OCI-LY7 (cell line): ENCODE data around the gene LIPE. TPM values are rescaled to one million over a fixed set of nuclear protein-coding genes. Genes with fewer than 3 reads are reported as not detected.

Source experiments
- BruUV-seq: library from RNA; stranded (reverse); fragments of 400-500 nt; replicated peaks from 2 replicates; lab custom pipeline; 2021; lab: Mats Ljungman, UMichigan
- CTCF ChIA-PET: fragments of 300-600 bp; sonication (Branson Sonifier 250); formaldehyde crosslinking; loops from one replicate; lab custom pipeline; 2022; ENCODE audit warnings: antibody characterized with exemption; ENCODE audit not compliant: unreplicated experiment; lab: Charles Lee
- POLR2A ChIA-PET: fragments of 300-600 bp; sonication (Branson Sonifier 250); formaldehyde crosslinking; loops from one replicate; lab custom pipeline; 2022; ENCODE audit warnings: antibody characterized with exemption; lab: Charles Lee
- DNase-seq: peaks from one replicate; pipeline ENCODE4 v3.0.0-alpha.2; 2015; ENCODE audit warnings: low spot score
- H2AFZ ChIP-seq: fragments of 200-600 bp; sonication (generic), shearing (Covaris generic); 2 replicates; pipeline ENCODE4 v1.6.1; 2014; ENCODE audit warnings: mild to moderate bottlenecking, antibody characterized with exemption, low read length, moderate library complexity
- H3K27ac ChIP-seq: fragments of 200-600 bp; sonication (generic); 2 replicates; pipeline ENCODE4 v1.5.1; 2014; ENCODE audit warnings: mixed run types, low read depth, mild to moderate bottlenecking, moderate library complexity, low read length, inconsistent platforms; ENCODE audit not compliant: poor library complexity, severe bottlenecking
- H3K36me3 ChIP-seq: fragments of 200-600 bp; sonication (generic); 2 replicates; pipeline ENCODE4 v1.6.1; 2014; ENCODE audit warnings: mild to moderate bottlenecking, antibody characterized with exemption, low read length, moderate library complexity, mixed read lengths; ENCODE audit not compliant: insufficient read depth
- H3K4me1 ChIP-seq: fragments of 200-600 bp; sonication (generic); 2 replicates; pipeline ENCODE4 v1.5.1; 2014; ENCODE audit warnings: mild to moderate bottlenecking, low read length; ENCODE audit not compliant: insufficient read depth, poor library complexity, severe bottlenecking
- H3K4me2 ChIP-seq: fragments of 200-600 bp; sonication (generic); 2 replicates; pipeline ENCODE4 v1.6.1; 2014; ENCODE audit warnings: mild to moderate bottlenecking, low read length
- H3K4me3 ChIP-seq: fragments of 200-600 bp; sonication (generic); 2 replicates; pipeline ENCODE4 v1.5.1; 2014; ENCODE audit warnings: mild to moderate bottlenecking, low read depth, low read length; ENCODE audit not compliant: poor library complexity, severe bottlenecking
- H3K79me2 ChIP-seq: fragments of 200-600 bp; sonication (generic); 2 replicates; pipeline ENCODE4 v1.6.1; 2016; ENCODE audit warnings: low read depth, mild to moderate bottlenecking, low read length, moderate library complexity, mixed read lengths; ENCODE audit not compliant: insufficient read depth
- H3K9me2 ChIP-seq: fragments of 200-600 bp; sonication (generic); 2 replicates; pipeline ENCODE4 v1.6.1; 2016; ENCODE audit warnings: mild to moderate bottlenecking, low read length, mixed read lengths; ENCODE audit not compliant: insufficient read depth
- H3K9me3 ChIP-seq: fragments of 200-600 bp; sonication (generic); 2 replicates; pipeline ENCODE4 v1.6.1; 2014; ENCODE audit warnings: mild to moderate bottlenecking, mixed run types, low read length, mixed read lengths
- H4K20me1 ChIP-seq: fragments of 200-600 bp; sonication (generic); 2 replicates; pipeline ENCODE4 v1.6.1; 2014; ENCODE audit warnings: mild to moderate bottlenecking, antibody characterized with exemption, low read length, moderate library complexity, mixed read lengths; ENCODE audit not compliant: insufficient read depth
- CTCF ChIP-seq: fragments of 200-600 bp; sonication (generic); conservative IDR thresholded peaks from 2 replicates; pipeline ENCODE4 v1.5.1; 2014; ENCODE audit warnings: mild to moderate bottlenecking, antibody characterized with exemption, low read length, moderate library complexity, mixed read lengths
- EZH2phosphoT487 ChIP-seq: fragments of 200-600 bp; sonication (generic); IDR thresholded peaks from 2 replicates; pipeline ENCODE4 v1.6.1; 2018; ENCODE audit warnings: low read depth, borderline replicate concordance, mild to moderate bottlenecking, mixed run types, antibody characterized with exemption, low read length, moderate library complexity, mixed read lengths
- intact Hi-C: fragments of 100-400 bp; cut with micrococcal nuclease; formaldehyde crosslinking; loops from one replicate; pipeline ENCODE4 v1.10.0; 2022; ENCODE audit not compliant: unreplicated experiment
- total RNA-seq, 2 experiments: library from RNA; depleted of rRNA in 1 of 2; stranded (reverse); fragments of >200 nt in 1 of 2; shearing (Covaris generic) in 1 of 2; gene quantifications; 2 replicates each; pipeline ENCODE4 v1.2.3, GENCODE V29; 2014 to 2022

LIPE gene
- total RNA-seq, 2 experiments from 2014 or later, result 21.2 to 35.6 TPM

GRCh38 chr19:42440357-42441048 lies 13.3 kb upstream of the LIPE start:
- Histone ChIP-seq H3K9me2 (no peaks in the 10 kb centered on the region), H2AFZ (no peak overlapping the region), H4K20me1 (no peaks in the 10 kb centered on the region), H3K9me3 (no peaks in the 10 kb centered on the region), H3K4me1 (no peaks in the 10 kb centered on the region), H3K36me3 (no peaks in the 10 kb centered on the region), H3K27ac (no peak overlapping the region), H3K79me2 (no peaks in the 10 kb centered on the region), H3K4me2 (no peak overlapping the region), H3K4me3 (no peak overlapping the region)
- intact Hi-C loops, result no loop called here
- BruUV-seq, result no TSS peak
- TF ChIP-seq CTCF, result peak; percentile 100
- TF ChIP-seq EZH2phosphoT487, result no peak
- ChIA-PET POLR2A (interaction anchor here (0.6 kb wide), 1 partner anchor 22 kb away, joined by 3 read pairs; no protein-coding TSS in a partner anchor), CTCF (no interaction called here)
- DNase-seq, result peak; percentile 83

- POLR2A ChIA-PET, result no interaction called here
- no TSS peak for BruUV-seq
- Histone ChIP-seq H3K4me1 (peaks cover 11% of the 10 kb centered on the region), H3K9me2 (no peaks in the 10 kb centered on the region), H3K36me3 (no peaks in the 10 kb centered on the region), H3K4me2 (no peak overlapping the region), H3K9me3 (no peaks in the 10 kb centered on the region), H3K79me2 (no peaks in the 10 kb centered on the region), H2AFZ (no peak overlapping the region), H3K27ac (no peak overlapping the region), H3K4me3 (no peak overlapping the region), H4K20me1 (no peaks in the 10 kb centered on the region)
- no peak for DNase-seq
- CTCF ChIA-PET, result no interaction called here
- intact Hi-C loops, result no loop called here
- no peak for TF ChIP-seq EZH2phosphoT487
- TF ChIP-seq CTCF, result no peak
Observed at GRCh38 chr19:42436006-42436405, 8.8 kb upstream of the LIPE start.

- H3K4me2 ChIP-seq, result no peak overlapping the region
- H3K79me2 ChIP-seq, result no peaks in the 10 kb centered on the region
- H2AFZ ChIP-seq, result no peak overlapping the region
- H3K27ac ChIP-seq, result no peak overlapping the region
- DNase-seq, result no peak
- H3K4me1 ChIP-seq, result peaks cover 15% of the 10 kb centered on the region
- ChIA-PET POLR2A (interaction anchor here (0.7 kb wide), 1 partner anchor 16 kb away, joined by 8 read pairs; no protein-coding TSS in a partner anchor), CTCF (no interaction called here)
- no peaks in the 10 kb centered on the region for H3K36me3 ChIP-seq
- H3K4me3 ChIP-seq, result no peak overlapping the region
- TF ChIP-seq EZH2phosphoT487, result no peak
- TF ChIP-seq CTCF, result no peak
- no peaks in the 10 kb centered on the region for H4K20me1 ChIP-seq
- no TSS peak for BruUV-seq
- no peaks in the 10 kb centered on the region for H3K9me2 ChIP-seq
- intact Hi-C loops, result no loop called here
- H3K9me3 ChIP-seq, result no peaks in the 10 kb centered on the region
Observed at GRCh38 chr19:42435316-42435715, 8.1 kb upstream of the LIPE start.
